BE2C (cell line): ENCODE results near the gene BRINP2.

Source experiments
- DNase-seq: peaks from one replicate; pipeline ENCODE4 v3.0.0-alpha.2; 2020
- H3K27me3 ChIP-seq: fragments of 250-450 bp; sonication (Bioruptor Pico); 2 replicates; pipeline ENCODE4 v1.5.1; 2020; ENCODE audit warnings: mild to moderate bottlenecking
- H3K36me3 ChIP-seq: fragments of 250-450 bp; sonication (Bioruptor Pico); 2 replicates; pipeline ENCODE4 v1.5.1; 2020; ENCODE audit warnings: mild to moderate bottlenecking
- H3K4me1 ChIP-seq: fragments of 250-450 bp; sonication (Bioruptor Pico); 2 replicates; pipeline ENCODE4 v1.5.1; 2020
- H3K4me3 ChIP-seq: 2 replicates; pipeline ENCODE4 v1.5.1; 2011; ENCODE audit warnings: low read depth, low read length
- H3K9me3 ChIP-seq: fragments of 250-450 bp; sonication (Bioruptor Pico); 2 replicates; pipeline ENCODE4 v1.5.1; 2020
- CTCF ChIP-seq: IDR thresholded peaks from 2 replicates; pipeline ENCODE4 v1.5.1; 2012; ENCODE audit warnings: mild to moderate bottlenecking, low read depth, low read length

Gene BRINP2

GRCh38 chr1:177238967-177239366 lies 68.2 kb downstream of the BRINP2 start:
- no peaks in the 10 kb centered on the region for H3K27me3 ChIP-seq
- H3K36me3 ChIP-seq, result no peaks in the 10 kb centered on the region
- no peak for TF ChIP-seq CTCF
- H3K4me1 ChIP-seq, result no peaks in the 10 kb centered on the region
- no peak overlapping the region for H3K4me3 ChIP-seq
- DNase-seq, result no peak
- no peaks in the 10 kb centered on the region for H3K9me3 ChIP-seq

- DNase-seq, result no peak
- no peaks in the 10 kb centered on the region for H3K4me1 ChIP-seq
- H3K27me3 ChIP-seq, result no peaks in the 10 kb centered on the region
- TF ChIP-seq CTCF, result no peak
- H3K9me3 ChIP-seq, result no peaks in the 10 kb centered on the region
- no peaks in the 10 kb centered on the region for H3K36me3 ChIP-seq
- no peak overlapping the region for H3K4me3 ChIP-seq
These were observed 69.0 kb downstream of the BRINP2 start for GRCh38 chr1:177239792-177240191.

GRCh38 chr1:177243773-177244172 lies 73.0 kb downstream of the BRINP2 start:
- Histone ChIP-seq H3K4me1 (no peaks in the 10 kb centered on the region), H3K27me3 (no peaks in the 10 kb centered on the region), H3K36me3 (no peaks in the 10 kb centered on the region), H3K9me3 (no peaks in the 10 kb centered on the region), H3K4me3 (no peak overlapping the region)
- no peak for DNase-seq
- no peak for TF ChIP-seq CTCF

- no peak for TF ChIP-seq CTCF
- Histone ChIP-seq H3K4me3 (no peak overlapping the region), H3K9me3 (no peaks in the 10 kb centered on the region), H3K36me3 (no peaks in the 10 kb centered on the region), H3K4me1 (no peaks in the 10 kb centered on the region), H3K27me3 (no peaks in the 10 kb centered on the region)
- DNase-seq, result no peak
These were observed 76.2 kb downstream of the BRINP2 start for GRCh38 chr1:177246710-177247580.

- H3K4me1 ChIP-seq, result no peaks in the 10 kb centered on the region
- no peak for TF ChIP-seq CTCF
- no peaks in the 10 kb centered on the region for H3K27me3 ChIP-seq
- DNase-seq, result no peak
- H3K9me3 ChIP-seq, result no peaks in the 10 kb centered on the region
- H3K36me3 ChIP-seq, result no peaks in the 10 kb centered on the region
- no peak overlapping the region for H3K4me3 ChIP-seq
These were observed 76.9 kb downstream of the BRINP2 start for GRCh38 chr1:177247623-177248176.

GRCh38 chr1:177248258-177248657 lies 77.5 kb downstream of the BRINP2 start:
- Histone ChIP-seq H3K27me3 (no peaks in the 10 kb centered on the region), H3K36me3 (no peaks in the 10 kb centered on the region), H3K9me3 (no peaks in the 10 kb centered on the region), H3K4me1 (no peaks in the 10 kb centered on the region), H3K4me3 (no peak overlapping the region)
- TF ChIP-seq CTCF, result no peak
- no peak for DNase-seq
